Urinary bladder (tissue), 4 donors: ENCODE measurements around the gene GRK3. TPM values are rescaled to one million over a fixed set of nuclear protein-coding genes. Genes with fewer than 3 reads are reported as not detected.
"Not testable (repeated sequence)": the region's sequence is repeated elsewhere in the genome, so short reads cannot be mapped to it uniquely, and the experiment has no call there.

Experiments
- DNase-seq: peaks from one replicate; pipeline ENCODE4 v3.0.0-alpha.2; 2015; ENCODE audit errors: extremely low spot score
- H3K27ac ChIP-seq: one replicate; pipeline ENCODE4 v1.5.1; 2013; ENCODE audit warnings: low read depth, mild to moderate bottlenecking, moderate library complexity
- H3K36me3 ChIP-seq: one replicate; pipeline ENCODE4 v1.6.1; 2013; ENCODE audit warnings: mild to moderate bottlenecking, moderate library complexity; ENCODE audit not compliant: insufficient read depth
- H3K4me1 ChIP-seq: one replicate; pipeline ENCODE4 v1.6.1; 2013; ENCODE audit warnings: mild to moderate bottlenecking, moderate library complexity; ENCODE audit not compliant: insufficient read depth
- H3K4me3 ChIP-seq: one replicate; pipeline ENCODE4 v1.5.1; 2013; ENCODE audit warnings: low read depth, low read length
- WGBS: extraction: QIAGEN DNeasy Blood & Tissue Kit; methylation state at CpG from one replicate; pipeline ENCODE4 v1.1.7; 2013; 5-methylcytosine and 5-hydroxymethylcytosine counted together
- polyA plus RNA-seq: library from polyadenylated mRNA; stranded (reverse); fragments of 200-250 nt; gene quantifications from one replicate; pipeline ENCODE4 v1.2.3, GENCODE V29; 2013
- total RNA-seq: library from RNA; depleted of rRNA; stranded (reverse); fragments of >200 nt; gene quantifications from one replicate; pipeline ENCODE4 v1.2.3, GENCODE V29; 2014
- donor health status: healthy with polysubstance abuse.
- donor health status: healthy.

The GRK3 gene
- total and polyA plus RNA-seq, 2 donors = 2.7 to 15.8 TPM

DNA sequence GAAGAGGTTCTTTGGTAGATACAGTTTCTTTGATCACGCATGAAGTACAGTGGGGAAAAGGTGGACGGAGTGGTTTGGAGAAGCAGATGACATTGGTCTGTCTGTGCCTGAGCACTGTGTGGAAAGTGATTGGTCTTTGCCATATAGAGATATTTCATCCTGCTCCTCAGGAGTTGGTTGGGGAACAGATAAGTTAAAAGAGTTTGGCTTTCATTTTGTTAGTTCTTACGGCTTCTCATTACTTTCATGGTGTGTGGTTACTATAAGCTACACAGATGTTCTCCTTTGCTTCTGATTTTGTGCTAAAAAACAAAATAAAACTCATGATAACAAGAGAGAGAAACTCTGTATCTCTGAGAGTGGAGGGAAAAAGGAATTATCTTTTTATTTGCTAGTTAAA lies 40.7 kb downstream of the GRK3 start:
- H3K4me3 ChIP-seq = not testable (repeated sequence)
- WGBS = 80% methylated on average over 3 of the region's 3 CpGs

DNA sequence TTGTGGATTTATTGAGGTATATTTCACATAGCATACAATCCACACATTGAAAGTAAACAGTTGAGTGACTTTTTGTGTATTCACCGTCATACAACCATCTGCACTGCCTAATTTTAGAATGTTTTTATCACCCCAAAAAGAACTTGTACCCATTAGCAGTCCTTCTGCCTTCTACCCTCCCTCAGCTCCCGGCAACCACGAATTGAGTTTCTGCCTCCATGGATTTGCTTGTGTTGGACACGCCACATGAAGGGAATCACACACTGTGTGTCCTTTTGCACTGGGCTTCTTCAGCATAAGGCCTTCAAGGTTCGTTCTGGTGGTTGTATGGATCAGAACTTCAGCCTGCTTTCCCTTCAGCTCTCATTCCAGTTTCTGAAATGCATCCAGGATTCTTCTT lies 41.1 kb downstream of the GRK3 start:
- H3K4me3 ChIP-seq, H3K4me1 ChIP-seq, DNase-seq, H3K27ac ChIP-seq, H3K36me3 ChIP-seq: not testable (repeated sequence)
- WGBS = 82% methylated on average over 4 of the region's 5 CpGs

More for the DNA sequence above, 40.7 kb downstream of the GRK3 start:
- not testable (repeated sequence) for H3K36me3 ChIP-seq, H3K4me1 ChIP-seq, H3K27ac ChIP-seq, DNase-seq

GRCh38 chr22:25611284-25611683 lies 46.8 kb downstream of the GRK3 start:
- WGBS = 97% methylated on average over 1 of the region's 1 CpG
- H3K27ac ChIP-seq, DNase-seq, H3K4me1 ChIP-seq, H3K4me3 ChIP-seq, H3K36me3 ChIP-seq: not testable (repeated sequence)

- H3K4me1 ChIP-seq, H3K4me3 ChIP-seq, DNase-seq, H3K27ac ChIP-seq, H3K36me3 ChIP-seq: not testable (repeated sequence)
- no CpG with 5 or more reads among the region's 3 CpGs for WGBS
Observed at GRCh38 chr22:25613131-25613530, 48.7 kb downstream of the GRK3 start.

GRCh38 chr22:25613558-25613957 lies 49.1 kb downstream of the GRK3 start:
- H3K4me3 ChIP-seq, H3K4me1 ChIP-seq, H3K27ac ChIP-seq, DNase-seq, H3K36me3 ChIP-seq: not testable (repeated sequence)
- WGBS = 89% methylated on average over 3 of the region's 4 CpGs

GRCh38 chr22:25614791-25615190 lies 50.3 kb downstream of the GRK3 start:
- H3K4me1 ChIP-seq, H3K4me3 ChIP-seq, DNase-seq, H3K27ac ChIP-seq, H3K36me3 ChIP-seq: not testable (repeated sequence)
- 55% methylated on average over 3 of the region's 3 CpGs for WGBS

GRCh38 chr22:25621986-25622385 lies 57.5 kb downstream of the GRK3 start:
- Histone ChIP-seq H3K36me3 (no peaks in the 10 kb centered on the region), H3K4me1 (no peaks in the 10 kb centered on the region), H3K27ac (no peak overlapping the region), H3K4me3 (no peak overlapping the region)
- no peak for DNase-seq
- WGBS = 83% methylated on average over 7 of the region's 7 CpGs

DNA sequence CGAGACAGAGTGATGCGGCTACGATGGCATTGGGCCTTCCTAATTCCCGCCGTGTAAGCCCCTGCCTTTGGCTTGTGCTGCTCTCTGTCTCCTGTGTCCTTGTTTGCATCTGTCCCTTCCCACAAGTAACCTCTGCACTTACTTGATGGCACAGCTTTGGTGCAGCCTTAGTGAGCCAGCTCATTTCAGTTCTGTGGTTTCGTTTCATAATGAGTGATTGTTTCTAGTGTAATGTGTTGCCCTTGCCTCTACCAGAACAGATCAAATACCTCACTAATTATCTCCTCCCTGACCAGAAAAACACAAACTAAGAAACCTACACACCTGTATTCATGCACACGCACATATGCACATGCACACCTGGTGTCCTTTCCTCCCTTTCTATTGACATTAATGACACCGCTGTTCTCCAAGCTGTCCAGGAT lies 58.8 kb downstream of the GRK3 start:
- no peak overlapping the region for H3K4me3 ChIP-seq
- WGBS = 91% methylated on average over 8 of the region's 8 CpGs
- H3K27ac ChIP-seq = no peak overlapping the region
- no peaks in the 10 kb centered on the region for H3K4me1 ChIP-seq
- no peak for DNase-seq
- no peaks in the 10 kb centered on the region for H3K36me3 ChIP-seq

DNA sequence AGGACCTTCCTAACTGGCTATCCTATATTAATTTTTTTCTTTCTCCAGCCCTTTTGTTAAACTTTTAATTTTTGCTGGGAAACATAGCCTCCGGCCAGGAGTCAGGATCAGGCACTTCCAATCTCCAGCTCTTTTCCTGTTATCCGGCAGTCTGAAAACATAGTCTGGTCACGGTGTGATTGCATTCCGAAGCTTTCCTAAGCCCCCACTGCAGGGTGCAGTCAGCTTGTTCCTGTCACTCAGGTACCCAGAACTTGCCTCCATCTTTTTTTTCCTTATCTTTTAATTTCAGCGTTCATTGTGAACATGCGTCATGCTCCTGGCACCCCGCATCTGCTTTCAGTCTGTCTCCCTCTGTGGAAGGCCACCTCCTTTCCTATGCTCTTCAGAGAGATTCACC lies 59.4 kb downstream of the GRK3 start:
- Histone ChIP-seq H3K4me1 (no peaks in the 10 kb centered on the region), H3K27ac (no peak overlapping the region), H3K4me3 (no peak overlapping the region), H3K36me3 (no peaks in the 10 kb centered on the region)
- no peak for DNase-seq
- 98% methylated on average over 7 of the region's 7 CpGs for WGBS

DNA sequence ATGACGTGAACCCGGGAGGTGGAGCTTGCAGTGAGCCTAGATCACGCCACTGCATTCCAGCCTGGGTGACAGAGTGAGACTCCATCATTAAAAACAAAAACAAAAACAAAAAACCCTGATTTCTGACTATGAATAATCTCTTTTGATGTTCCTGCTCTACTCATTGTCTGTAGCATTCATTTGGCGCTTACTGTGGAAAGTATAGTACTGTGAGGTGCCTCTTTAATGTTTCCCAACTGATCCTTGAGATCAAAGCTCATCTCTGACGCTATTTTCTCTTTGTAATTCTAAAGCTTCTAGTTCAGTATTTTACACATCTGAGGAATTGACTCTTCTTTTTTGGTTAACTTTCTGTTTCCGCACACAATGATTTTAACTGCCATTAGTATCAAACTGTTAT lies 60.0 kb downstream of the GRK3 start:
- Histone ChIP-seq H3K36me3 (no peaks in the 10 kb centered on the region), H3K4me3 (no peak overlapping the region), H3K4me1 (no peaks in the 10 kb centered on the region), H3K27ac (no peak overlapping the region)
- no peak for DNase-seq
- WGBS = 95% methylated on average over 6 of the region's 6 CpGs

GRCh38 chr22:25625747-25626623 lies 61.5 kb downstream of the GRK3 start:
- not testable (repeated sequence) for H3K27ac ChIP-seq, H3K4me3 ChIP-seq, H3K4me1 ChIP-seq, DNase-seq, H3K36me3 ChIP-seq
- 89% methylated on average over 20 of the region's 20 CpGs for WGBS

GRCh38 chr22:25626624-25626990 lies 62.1 kb downstream of the GRK3 start:
- H3K36me3 ChIP-seq = no peaks in the 10 kb centered on the region
- DNase-seq = no peak
- H3K4me1 ChIP-seq = no peaks in the 10 kb centered on the region
- WGBS = 91% methylated on average over 4 of the region's 4 CpGs
- H3K4me3 ChIP-seq = no peak overlapping the region
- H3K27ac ChIP-seq = no peak overlapping the region

DNA sequence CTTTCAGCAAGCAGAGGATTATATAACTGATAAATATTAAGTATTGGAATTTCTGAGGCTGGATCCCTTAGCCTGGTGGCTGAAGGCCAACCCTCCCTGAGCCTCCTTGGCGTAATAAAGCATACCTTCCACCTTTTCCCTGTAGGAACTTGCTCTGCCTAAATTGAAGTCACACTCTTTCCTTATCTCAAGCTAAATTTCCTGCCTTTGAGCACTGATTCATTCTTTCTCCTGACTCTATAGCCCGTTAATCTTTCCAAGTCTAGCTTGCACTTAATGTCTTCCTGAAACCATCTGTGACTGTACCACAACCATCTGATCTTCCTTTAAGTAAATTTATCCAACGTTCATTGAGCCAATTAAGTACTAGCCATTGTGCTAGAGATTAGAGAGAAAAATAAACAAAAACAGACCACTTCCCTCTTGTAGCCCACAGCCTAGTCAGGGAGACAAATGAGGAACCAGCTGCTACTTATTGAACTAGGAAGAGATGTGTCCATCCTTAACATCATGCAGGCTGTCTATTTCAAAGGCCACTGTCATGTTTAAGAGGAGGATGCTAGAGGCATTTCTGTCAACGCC lies 62.9 kb downstream of the GRK3 start:
- DNase-seq = no peak
- no peak overlapping the region for H3K4me3 ChIP-seq
- no peak overlapping the region for H3K27ac ChIP-seq
- WGBS = 37% methylated on average over 4 of the region's 4 CpGs
- no peaks in the 10 kb centered on the region for H3K4me1 ChIP-seq
- no peaks in the 10 kb centered on the region for H3K36me3 ChIP-seq

GRCh38 chr22:25628494-25628893 lies 64.0 kb downstream of the GRK3 start:
- H3K4me3 ChIP-seq = no peak overlapping the region
- H3K27ac ChIP-seq = no peak overlapping the region
- H3K36me3 ChIP-seq = no peaks in the 10 kb centered on the region
- 50% methylated on average over 3 of the region's 3 CpGs for WGBS
- H3K4me1 ChIP-seq = no peaks in the 10 kb centered on the region
- peak; percentile 18 for DNase-seq
